ENCODE results near the gene PTGER3.
"Not testable (repeated sequence)": the region's sequence is repeated elsewhere in the genome, so short reads cannot be mapped to it uniquely, and the experiment has no call there.

PTGER3 gene

DNA sequence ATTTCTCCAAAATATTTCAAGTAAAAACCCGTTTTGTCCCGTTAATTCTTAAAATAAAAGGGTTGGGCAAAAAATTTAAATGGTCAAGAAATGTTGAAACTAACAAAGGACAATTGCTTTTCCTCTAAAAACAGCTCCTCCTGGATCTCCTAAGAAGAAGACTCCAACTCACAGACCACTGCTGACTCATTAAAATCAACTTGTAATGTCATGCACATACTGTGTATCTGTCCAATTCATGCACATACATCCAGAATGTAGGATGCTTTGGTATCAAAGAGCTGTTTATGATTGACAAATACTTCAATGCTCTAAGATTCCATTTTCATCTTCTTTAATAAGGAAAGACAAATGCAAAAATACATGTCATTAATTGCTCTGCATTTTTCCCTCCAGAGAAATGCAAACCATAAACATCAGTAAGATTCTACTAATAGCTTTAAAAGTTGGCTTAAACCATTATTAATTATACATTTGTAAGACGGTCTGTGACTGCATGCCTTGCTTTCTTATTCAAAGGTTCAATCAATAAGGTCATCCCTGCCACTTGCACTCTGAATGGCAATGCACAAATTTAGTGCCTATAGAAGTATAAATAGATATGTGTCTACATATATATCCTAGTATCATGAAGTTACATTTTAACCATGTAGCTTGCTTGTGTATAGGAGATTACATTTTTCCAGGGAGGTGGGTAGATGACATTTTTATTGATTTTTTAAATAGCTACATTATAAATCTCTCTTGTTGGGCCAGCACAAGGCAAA, 44.7 kb downstream of the PTGER3 start:
- Mint-ChIP-seq H3K36me3 (ENCODE audit: low read depth) (no peaks in the 10 kb centered on the region), H3K27ac (no peak overlapping the region), H3K9me3 (no peaks in the 10 kb centered on the region), H3K27me3 (peaks cover 15% of the 10 kb centered on the region), H3K4me3 (no peak overlapping the region), H3K4me1 (ENCODE audit: low read depth) (no peaks in the 10 kb centered on the region)
- no peak for DNase-seq

DNA sequence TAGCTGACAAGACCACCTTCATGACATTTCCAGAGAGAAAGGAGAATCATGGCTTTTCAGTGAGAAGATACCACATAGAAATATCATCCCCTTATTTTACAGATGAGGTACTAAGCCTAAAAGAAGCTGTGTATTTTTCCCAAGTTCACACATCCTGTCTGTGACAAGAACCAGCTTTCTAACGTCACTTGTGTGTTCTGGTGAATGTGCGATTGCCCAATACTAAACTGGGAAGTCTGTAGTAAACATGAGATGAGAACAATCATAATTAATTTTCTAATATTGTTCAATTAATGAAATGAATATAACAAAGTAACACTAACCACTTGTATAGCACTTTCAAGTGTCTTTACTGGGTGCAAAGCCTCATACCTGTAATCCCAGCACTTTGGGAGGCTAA, 46.0 kb downstream of the PTGER3 start:
- Mint-ChIP-seq H3K4me1 (ENCODE audit: low read depth) (no peaks in the 10 kb centered on the region), H3K36me3 (ENCODE audit: low read depth) (no peaks in the 10 kb centered on the region), H3K27me3 (peaks cover 15% of the 10 kb centered on the region), H3K27ac (no peak overlapping the region), H3K4me3 (no peak overlapping the region), H3K9me3 (no peaks in the 10 kb centered on the region)
- no peak for DNase-seq

DNA sequence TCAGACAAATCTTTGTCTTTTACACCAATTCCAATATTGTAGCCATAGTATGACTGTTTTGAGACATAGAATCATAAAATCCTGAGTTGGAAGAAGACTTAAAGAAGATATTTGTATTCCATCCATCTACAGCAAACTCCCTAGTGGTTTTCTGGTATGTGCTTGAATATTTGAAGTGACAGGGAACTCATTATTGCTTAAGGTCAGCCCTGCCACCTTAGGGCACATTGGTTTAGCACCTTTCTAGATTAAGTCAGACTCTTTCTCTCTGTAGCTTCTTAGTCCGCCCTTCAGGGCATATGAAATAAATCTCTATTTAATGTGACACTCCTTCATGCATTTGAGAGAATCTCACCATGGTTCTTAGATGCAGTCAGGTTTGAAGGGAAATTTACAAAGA, 49.8 kb downstream of the PTGER3 start:
- Mint-ChIP-seq H3K27ac (no peak overlapping the region), H3K4me3 (no peak overlapping the region), H3K27me3 (peaks cover 16% of the 10 kb centered on the region), H3K4me1 (ENCODE audit: low read depth) (no peaks in the 10 kb centered on the region), H3K9me3 (no peaks in the 10 kb centered on the region), H3K36me3 (ENCODE audit: low read depth) (no peaks in the 10 kb centered on the region)
- DNase-seq = no peak

DNA sequence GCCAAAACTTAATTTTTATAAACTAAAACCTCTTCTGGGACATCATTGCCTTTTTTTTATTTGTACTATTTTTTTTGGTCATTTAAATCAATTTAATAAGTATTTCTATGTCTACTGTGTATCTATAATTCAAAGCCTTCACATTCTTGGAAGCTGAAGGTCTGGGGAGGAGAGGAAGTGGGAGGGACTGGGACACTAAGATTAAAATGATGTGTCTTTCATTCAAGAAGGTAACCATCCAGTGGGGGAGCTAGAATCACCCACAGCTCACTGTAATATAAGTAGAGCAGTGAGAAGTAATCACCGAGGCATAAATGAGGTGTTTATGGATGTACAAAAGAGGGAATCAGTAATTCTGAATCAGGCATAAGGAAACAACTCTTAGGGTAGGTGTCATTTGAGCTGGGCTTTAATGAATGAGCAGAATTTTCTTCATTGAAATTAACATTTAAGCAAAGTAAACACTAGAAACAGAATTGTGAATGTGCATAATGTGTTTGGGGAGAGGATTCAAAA, 52.8 kb downstream of the PTGER3 start:
- H3K36me3 Mint-ChIP-seq (ENCODE audit: low read depth) = no peaks in the 10 kb centered on the region
- H3K27ac Mint-ChIP-seq = no peak overlapping the region
- no peak overlapping the region for H3K4me3 Mint-ChIP-seq
- H3K27me3 Mint-ChIP-seq = peaks cover 16% of the 10 kb centered on the region
- no peak for DNase-seq
- H3K4me1 Mint-ChIP-seq (ENCODE audit: low read depth) = no peaks in the 10 kb centered on the region
- H3K9me3 Mint-ChIP-seq = no peaks in the 10 kb centered on the region

DNA sequence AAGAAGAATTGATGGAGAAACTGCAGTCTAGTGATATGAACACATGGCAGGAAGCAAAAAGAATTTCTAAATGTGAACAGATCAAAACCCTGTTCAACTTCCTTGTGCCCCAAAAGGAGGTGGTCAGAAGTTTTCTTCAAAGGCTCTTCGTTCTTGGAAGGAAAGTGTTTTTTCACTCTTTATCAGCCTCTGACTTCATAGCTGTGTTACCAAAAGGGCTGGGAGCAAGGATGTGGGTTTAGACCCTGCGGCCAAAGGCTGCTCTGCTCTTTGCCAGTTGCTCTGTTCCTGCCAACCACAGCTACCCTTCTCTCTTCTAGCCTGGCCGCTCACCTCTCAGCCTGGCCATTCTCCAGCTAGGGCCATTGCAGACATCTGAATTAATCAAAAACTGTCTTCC, 53.8 kb downstream of the PTGER3 start:
- peaks cover 11% of the 10 kb centered on the region for H3K27me3 Mint-ChIP-seq
- no peak overlapping the region for H3K27ac Mint-ChIP-seq
- no peaks in the 10 kb centered on the region for H3K36me3 Mint-ChIP-seq (ENCODE audit: low read depth)
- H3K4me3 Mint-ChIP-seq = no peak overlapping the region
- no peaks in the 10 kb centered on the region for H3K9me3 Mint-ChIP-seq
- DNase-seq = no peak
- H3K4me1 Mint-ChIP-seq (ENCODE audit: low read depth) = no peaks in the 10 kb centered on the region

DNA sequence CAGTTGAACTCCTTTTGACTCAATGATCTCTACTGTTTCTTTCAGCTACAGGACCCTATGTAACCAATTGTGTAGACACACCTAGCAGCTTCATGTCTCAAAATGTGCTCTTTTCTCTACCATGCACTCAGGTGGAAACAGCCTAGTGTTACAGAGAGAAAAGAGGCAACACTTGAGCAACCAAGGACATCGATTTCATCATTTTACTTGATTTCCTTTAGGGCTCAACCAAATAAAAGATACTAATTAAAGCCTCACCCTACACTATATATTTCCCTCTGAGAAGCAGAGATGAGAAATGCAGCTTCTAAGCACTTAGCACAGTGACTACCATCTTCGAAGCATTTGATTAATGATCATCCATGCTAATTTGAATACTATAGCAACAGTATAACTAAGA, 55.1 kb downstream of the PTGER3 start:
- H3K9me3 Mint-ChIP-seq = no peaks in the 10 kb centered on the region
- H3K27ac Mint-ChIP-seq = no peak overlapping the region
- no peak overlapping the region for H3K4me3 Mint-ChIP-seq
- DNase-seq = no peak
- peaks cover 5% of the 10 kb centered on the region for H3K27me3 Mint-ChIP-seq
- H3K4me1 Mint-ChIP-seq (ENCODE audit: low read depth) = no peaks in the 10 kb centered on the region
- no peaks in the 10 kb centered on the region for H3K36me3 Mint-ChIP-seq (ENCODE audit: low read depth)

DNA sequence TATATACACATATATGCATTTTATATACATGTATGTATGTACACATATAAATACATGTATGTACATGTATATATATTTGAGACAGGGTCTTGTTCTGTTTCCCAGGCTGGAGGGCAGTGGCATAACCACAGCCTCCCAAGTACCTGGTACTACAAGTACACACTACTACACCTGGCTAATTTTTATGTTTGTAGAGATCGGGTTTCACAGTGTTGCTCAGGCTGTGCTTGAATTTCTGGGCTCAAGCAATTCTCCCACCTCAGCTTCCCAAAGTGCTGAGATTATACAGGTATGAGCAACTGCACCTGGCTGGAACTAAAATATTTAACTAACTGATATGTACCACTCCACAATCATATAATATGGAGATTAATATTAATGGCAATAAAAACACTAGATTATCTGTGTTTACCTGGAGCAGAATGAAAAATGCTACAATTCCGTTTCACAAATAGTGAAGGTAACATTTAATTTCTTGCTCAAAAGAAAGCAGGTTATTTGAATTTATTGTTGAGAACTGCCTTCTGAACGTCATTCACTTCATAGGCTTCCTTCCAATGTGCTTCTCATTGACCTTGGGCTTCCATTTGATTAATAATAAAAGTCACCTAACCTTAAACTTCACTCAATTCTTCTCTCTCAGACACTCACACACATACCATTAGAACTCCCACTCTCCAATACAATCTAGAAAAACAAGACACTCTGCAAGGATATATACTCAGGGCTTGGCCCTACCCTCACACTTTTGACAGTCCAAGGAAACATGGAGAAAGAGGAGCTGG, 57.0 kb downstream of the PTGER3 start:
- H3K36me3 Mint-ChIP-seq (ENCODE audit: low read depth) = no peaks in the 10 kb centered on the region
- no peaks in the 10 kb centered on the region for H3K4me1 Mint-ChIP-seq (ENCODE audit: low read depth)
- no peaks in the 10 kb centered on the region for H3K9me3 Mint-ChIP-seq
- no peak overlapping the region for H3K27ac Mint-ChIP-seq
- DNase-seq = no peak
- H3K27me3 Mint-ChIP-seq = peaks cover 10% of the 10 kb centered on the region
- H3K4me3 Mint-ChIP-seq = no peak overlapping the region

DNA sequence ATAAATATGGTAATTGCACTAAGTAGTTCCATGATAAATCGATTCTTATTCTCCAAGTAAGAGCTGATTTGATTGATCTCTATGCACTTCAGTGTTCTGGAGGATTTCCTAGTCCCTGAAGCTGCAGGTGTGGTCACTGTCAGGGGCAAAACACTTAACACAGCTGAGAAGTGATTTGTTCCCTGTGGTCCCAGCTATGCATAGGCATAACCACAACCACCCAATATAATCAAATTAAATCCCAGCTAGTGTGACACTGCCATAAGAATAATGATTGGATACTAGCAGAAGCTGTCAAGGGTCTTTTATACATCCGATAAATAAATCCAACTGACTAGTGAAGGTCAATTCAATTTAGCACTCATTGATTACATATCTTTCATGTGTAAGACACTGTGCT, 60.1 kb downstream of the PTGER3 start:
- Mint-ChIP-seq H3K27me3 (peaks cover 16% of the 10 kb centered on the region), H3K4me1 (ENCODE audit: low read depth) (no peaks in the 10 kb centered on the region), H3K36me3 (ENCODE audit: low read depth) (no peaks in the 10 kb centered on the region), H3K27ac (no peak overlapping the region), H3K9me3 (no peaks in the 10 kb centered on the region), H3K4me3 (no peak overlapping the region)
- DNase-seq = no peak

DNA sequence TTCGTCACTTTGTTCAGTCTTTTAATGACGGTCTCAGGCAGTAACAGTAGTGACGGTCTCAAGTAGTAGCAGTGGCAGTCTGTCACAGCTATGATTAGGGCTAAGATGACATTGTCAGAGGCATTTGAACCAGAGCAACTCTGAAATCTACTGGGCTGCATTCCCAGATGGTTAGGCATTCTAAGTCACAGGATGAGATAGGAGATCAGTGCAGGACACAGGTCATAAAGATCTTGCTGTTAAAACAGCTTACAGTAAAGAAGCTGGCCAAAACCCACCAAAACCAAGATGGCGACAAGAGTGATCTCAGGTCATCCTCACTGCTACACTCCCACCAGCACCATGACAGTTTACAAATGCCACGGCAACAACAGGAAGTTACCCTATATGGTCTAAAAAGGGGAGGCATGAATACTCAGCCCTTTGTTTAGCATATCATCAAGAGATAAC, 61.8 kb downstream of the PTGER3 start:
- not testable (repeated sequence) for H3K27ac Mint-ChIP-seq; H3K9me3 Mint-ChIP-seq; H3K36me3 Mint-ChIP-seq (ENCODE audit: low read depth); H3K4me3 Mint-ChIP-seq; DNase-seq; H3K4me1 Mint-ChIP-seq (ENCODE audit: low read depth)
- H3K27me3 Mint-ChIP-seq = peaks cover 22% of the 10 kb centered on the region

DNA sequence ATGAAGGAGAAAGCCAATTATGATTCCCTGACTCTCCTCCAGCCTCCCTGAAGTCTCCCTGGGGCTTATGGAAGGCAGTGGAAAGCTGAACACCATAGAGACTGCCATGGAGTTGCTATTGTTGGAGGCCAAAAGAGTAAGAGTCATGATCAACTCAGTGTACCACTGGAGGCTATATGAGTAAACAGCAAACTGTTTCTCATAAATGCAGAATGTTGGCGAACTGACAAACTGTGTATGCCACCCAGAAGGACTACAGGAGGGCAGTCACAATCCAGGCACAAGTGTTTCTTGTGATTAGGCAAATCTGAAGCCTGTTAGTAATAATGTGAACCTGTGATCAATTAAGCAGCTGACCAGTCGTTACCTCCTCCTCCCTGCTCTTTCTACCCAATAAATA, 62.3 kb downstream of the PTGER3 start:
- H3K9me3 Mint-ChIP-seq = not testable (repeated sequence)

DNA sequence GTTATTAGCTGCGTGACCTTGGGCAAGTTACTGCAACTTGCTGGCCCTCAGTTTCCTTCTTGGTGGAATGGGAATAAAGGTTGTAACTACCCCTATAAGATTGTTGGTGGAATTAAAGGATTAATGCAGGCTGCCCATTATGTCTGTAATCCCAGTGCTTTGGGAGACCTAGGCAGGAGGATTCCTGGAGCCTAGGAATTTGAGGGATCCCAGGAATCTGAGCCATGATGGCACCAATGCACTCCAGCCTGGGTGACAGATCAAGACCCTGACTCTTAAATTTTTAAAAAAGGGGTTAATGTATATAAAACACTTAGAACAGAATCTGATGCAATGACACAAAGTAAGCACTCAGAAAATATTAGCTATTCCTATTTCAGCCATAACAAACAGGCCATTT, 67.3 kb downstream of the PTGER3 start:
- H3K4me3 Mint-ChIP-seq = no peak overlapping the region
- no peak overlapping the region for H3K27ac Mint-ChIP-seq
- H3K4me1 Mint-ChIP-seq (ENCODE audit: low read depth) = no peaks in the 10 kb centered on the region
- peaks cover 22% of the 10 kb centered on the region for H3K27me3 Mint-ChIP-seq
- no peaks in the 10 kb centered on the region for H3K36me3 Mint-ChIP-seq (ENCODE audit: low read depth)
- H3K9me3 Mint-ChIP-seq = no peaks in the 10 kb centered on the region
- no peak for DNase-seq

More for the DNA sequence above, 62.3 kb downstream of the PTGER3 start:
- H3K27me3 Mint-ChIP-seq = peaks cover 22% of the 10 kb centered on the region
- not testable (repeated sequence) for H3K4me1 Mint-ChIP-seq (ENCODE audit: low read depth); H3K36me3 Mint-ChIP-seq (ENCODE audit: low read depth); H3K27ac Mint-ChIP-seq; DNase-seq; H3K4me3 Mint-ChIP-seq

DNA sequence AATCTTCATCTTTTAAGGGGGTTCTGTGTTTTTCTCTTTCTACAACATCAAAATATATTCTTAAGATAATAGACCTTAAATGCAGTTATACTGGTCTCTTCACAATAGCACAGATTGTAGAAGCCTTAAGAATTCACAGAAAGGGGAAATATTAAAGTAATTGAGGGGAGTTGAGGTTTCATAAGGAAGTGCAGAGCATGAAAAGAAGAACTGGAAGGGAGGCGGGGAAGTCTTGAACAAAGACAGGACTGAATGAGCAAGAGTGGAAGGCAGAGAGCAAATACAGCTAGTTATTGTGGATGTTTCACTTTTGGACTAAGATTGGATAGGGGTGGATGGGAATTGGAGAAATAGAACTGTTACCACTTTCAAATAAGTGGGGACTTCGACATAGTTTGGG, 67.7 kb downstream of the PTGER3 start:
- H3K27me3 Mint-ChIP-seq = peaks cover 22% of the 10 kb centered on the region
- no peak for DNase-seq
- no peaks in the 10 kb centered on the region for H3K4me1 Mint-ChIP-seq (ENCODE audit: low read depth)
- no peaks in the 10 kb centered on the region for H3K9me3 Mint-ChIP-seq
- no peak overlapping the region for H3K4me3 Mint-ChIP-seq
- H3K27ac Mint-ChIP-seq = no peak overlapping the region
- no peaks in the 10 kb centered on the region for H3K36me3 Mint-ChIP-seq (ENCODE audit: low read depth)

DNA sequence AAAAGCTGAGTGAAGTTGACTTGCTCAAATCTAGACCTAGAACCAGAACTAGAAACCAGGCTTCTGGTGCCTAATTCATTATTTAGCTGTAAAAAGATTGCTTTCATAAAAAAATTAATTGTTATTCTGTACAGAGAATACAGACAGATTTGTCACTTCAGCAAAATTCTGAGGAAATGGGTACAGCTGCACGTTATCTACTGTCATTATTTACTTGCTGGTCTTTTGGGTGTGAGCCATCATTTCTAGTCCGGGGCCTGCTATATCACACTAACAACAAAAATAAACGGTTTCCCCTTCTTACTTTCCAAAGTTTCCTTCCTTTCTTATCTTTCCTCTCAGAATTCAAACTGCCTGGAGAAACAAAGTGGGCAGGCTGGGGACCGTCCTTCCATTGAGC, 68.3 kb downstream of the PTGER3 start:
- Mint-ChIP-seq H3K9me3 (no peaks in the 10 kb centered on the region), H3K27ac (no peak overlapping the region), H3K36me3 (ENCODE audit: low read depth) (no peaks in the 10 kb centered on the region), H3K4me1 (ENCODE audit: low read depth) (no peaks in the 10 kb centered on the region), H3K27me3 (peaks cover 22% of the 10 kb centered on the region), H3K4me3 (no peak overlapping the region)
- no peak for DNase-seq

DNA sequence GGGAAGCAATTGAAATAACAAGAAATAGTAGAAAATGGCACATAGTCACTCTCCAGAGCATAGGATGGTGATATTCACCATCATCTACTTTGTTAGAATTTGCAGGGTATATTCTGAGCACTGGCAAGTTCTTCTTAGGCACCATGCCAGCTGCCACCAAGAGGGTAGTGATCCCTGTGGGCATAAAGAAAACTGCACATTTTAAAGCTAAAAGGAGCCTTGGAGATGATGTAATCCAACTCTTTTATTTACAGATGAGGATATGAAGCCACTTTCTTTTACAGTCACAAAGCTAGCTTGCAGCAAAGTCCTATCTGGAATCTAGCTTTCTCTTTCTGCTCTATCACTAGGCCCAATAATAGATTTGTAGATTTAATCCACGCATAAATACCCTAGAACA, 69.0 kb downstream of the PTGER3 start:
- DNase-seq = no peak
- Mint-ChIP-seq H3K27ac (no peak overlapping the region), H3K36me3 (ENCODE audit: low read depth) (no peaks in the 10 kb centered on the region), H3K27me3 (peaks cover 18% of the 10 kb centered on the region), H3K4me1 (ENCODE audit: low read depth) (no peaks in the 10 kb centered on the region), H3K4me3 (no peak overlapping the region), H3K9me3 (no peaks in the 10 kb centered on the region)

DNA sequence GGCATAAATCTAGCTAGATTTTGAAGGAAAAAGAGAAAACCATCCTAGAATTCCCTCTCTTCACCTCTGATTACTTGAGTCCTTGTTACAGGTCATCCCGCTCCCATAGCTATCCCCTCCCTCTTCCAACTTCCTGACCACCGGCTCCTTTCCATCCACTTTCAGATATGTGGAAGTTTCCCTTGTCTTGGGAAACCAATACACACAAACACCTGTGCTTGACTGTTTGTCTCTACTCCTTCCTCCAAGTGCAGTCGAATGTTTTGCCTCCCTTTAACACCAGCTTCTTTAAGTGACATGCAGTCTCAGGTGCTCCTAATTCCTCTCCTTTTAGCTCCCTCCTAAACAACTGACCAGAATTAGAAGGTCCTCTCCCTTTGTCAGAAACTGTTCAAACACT, 70.0 kb downstream of the PTGER3 start:
- H3K27me3 Mint-ChIP-seq = peaks cover 12% of the 10 kb centered on the region
- H3K4me1 Mint-ChIP-seq (ENCODE audit: low read depth) = no peaks in the 10 kb centered on the region
- H3K27ac Mint-ChIP-seq = no peak overlapping the region
- H3K9me3 Mint-ChIP-seq = no peaks in the 10 kb centered on the region
- H3K4me3 Mint-ChIP-seq = no peak overlapping the region
- no peak for DNase-seq
- no peaks in the 10 kb centered on the region for H3K36me3 Mint-ChIP-seq (ENCODE audit: low read depth)

Measured in activated T-cell treated with anti-CD3 and anti-CD28 coated beads, Interleukin-2, amount 50 U/mL, for 24 hours (primary cell).